Testis (tissue), 3 donors: ENCODE results near the gene LRRC47. TPM values are rescaled to one million over a fixed set of nuclear protein-coding genes. Genes with fewer than 3 reads are reported as not detected.

ENCODE experiments used
- DNase-seq: peaks from one replicate; pipeline ENCODE4 v3.0.0-alpha.2; 2019
- H3K27ac ChIP-seq, 2 donors: fragments of 200-600 bp; sonication (generic); one replicate each; pipeline ENCODE4 v1.5.1; 2019
- H3K27me3 ChIP-seq: fragments of 200-600 bp; sonication (generic); one replicate; pipeline ENCODE4 v1.5.1; 2019
- H3K36me3 ChIP-seq: fragments of 200-600 bp; sonication (generic); one replicate; pipeline ENCODE4 v1.5.1; 2017; ENCODE audit warnings: low read depth; ENCODE audit errors: missing control alignments
- H3K4me1 ChIP-seq: fragments of 200-600 bp; sonication (generic); one replicate; pipeline ENCODE4 v1.5.1; 2019
- H3K4me3 ChIP-seq, 2 donors: fragments of 200-600 bp; sonication (generic); one replicate each; pipeline ENCODE4 v1.5.1; 2017 to 2019
- H3K9me3 ChIP-seq: fragments of 200-600 bp; sonication (generic); one replicate; pipeline ENCODE4 v1.5.1; 2017
- POLR2A ChIP-seq: fragments of 450-650 bp; IDR thresholded peaks from one replicate; pipeline ENCODE4 v1.6.1; 2017; ENCODE audit warnings: antibody characterized with exemption, mild to moderate bottlenecking, moderate library complexity
- WGBS, 2 donors: methylation state at CpG; one replicate each; pipeline ENCODE4 v1.1.5; 2018; 5-methylcytosine and 5-hydroxymethylcytosine counted together
- intact Hi-C: fragments of 100-400 bp; cut with DNase I; formaldehyde crosslinking; loops from one replicate; pipeline ENCODE4 v1.15.1; 2023; ENCODE audit warnings: low total_unique reads
- polyA plus RNA-seq: library from polyadenylated mRNA; stranded (reverse); fragments of 350-450 nt; fragmentation: Illumina TruSeq; extraction: RNeasy Lipid Tissue Mini Kit (QIAGEN cat#74804); gene quantifications from one replicate; pipeline ENCODE4 v1.2.3, GENCODE V29; 2014; ENCODE audit warnings: low read depth, low replicate concordance; ENCODE audit not compliant: insufficient read depth
- total RNA-seq, 2 donors: library from RNA; depleted of rRNA; stranded (reverse); fragments of >200 nt; gene quantifications; one replicate each; pipeline ENCODE4 v1.2.3, GENCODE V29; 2016
- TF ChIP-seq, protein P1 (sequence below), 3 experiments: fragments of 450-650 bp in 2 of 3; fragments of 200-600 bp in 1 of 3; sonication (generic) in 1 of 3; IDR thresholded peaks; one replicate each; pipeline ENCODE4 v1.5.1; 2016 to 2019; ENCODE audit warnings: antibody characterized with exemption in 3 of 3, mild to moderate bottlenecking in 2 of 3, moderate library complexity in 1 of 3

Gene LRRC47
- total and polyA plus RNA-seq, 3 donors from 2014 or later: 27.6 to 46.6 (median 45.9) TPM

DNA sequence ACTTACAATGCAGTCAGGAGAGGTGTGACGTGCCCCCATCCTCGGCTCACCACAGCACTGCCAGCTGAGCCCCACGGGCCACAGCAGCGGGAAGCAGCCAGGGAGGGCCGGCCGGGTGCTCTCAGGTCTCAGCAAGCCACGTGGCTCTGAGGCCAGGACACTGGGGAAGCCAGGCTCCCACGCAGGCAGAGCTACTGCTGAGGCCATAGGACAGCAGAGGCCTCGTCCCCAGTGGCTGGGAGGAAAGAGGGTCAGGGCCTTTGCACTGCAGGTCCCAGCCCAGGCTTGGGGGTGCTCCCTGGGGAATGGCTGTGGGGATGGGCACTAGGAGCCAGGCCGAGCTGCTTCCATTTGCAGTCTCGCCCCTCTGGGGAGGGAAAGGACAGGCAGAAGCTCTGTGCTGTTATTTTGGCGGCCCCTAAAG is 5.8 kb downstream of the LRRC47 start:
- Histone ChIP-seq H3K4me1 (peaks cover 26% of the 10 kb centered on the region), H3K27ac (no peak overlapping the region), H3K9me3 (no peaks in the 10 kb centered on the region), H3K36me3 (no peaks in the 10 kb centered on the region), H3K4me3 (no peak overlapping the region), H3K27me3 (no peaks in the 10 kb centered on the region)
- intact Hi-C loops: no loop called here
- DNase-seq: no peak
- 44 to 51% methylated on average over 6 to 9 of the region's 12 CpGs for WGBS, 2 donors
- TF ChIP-seq, protein P1, sequence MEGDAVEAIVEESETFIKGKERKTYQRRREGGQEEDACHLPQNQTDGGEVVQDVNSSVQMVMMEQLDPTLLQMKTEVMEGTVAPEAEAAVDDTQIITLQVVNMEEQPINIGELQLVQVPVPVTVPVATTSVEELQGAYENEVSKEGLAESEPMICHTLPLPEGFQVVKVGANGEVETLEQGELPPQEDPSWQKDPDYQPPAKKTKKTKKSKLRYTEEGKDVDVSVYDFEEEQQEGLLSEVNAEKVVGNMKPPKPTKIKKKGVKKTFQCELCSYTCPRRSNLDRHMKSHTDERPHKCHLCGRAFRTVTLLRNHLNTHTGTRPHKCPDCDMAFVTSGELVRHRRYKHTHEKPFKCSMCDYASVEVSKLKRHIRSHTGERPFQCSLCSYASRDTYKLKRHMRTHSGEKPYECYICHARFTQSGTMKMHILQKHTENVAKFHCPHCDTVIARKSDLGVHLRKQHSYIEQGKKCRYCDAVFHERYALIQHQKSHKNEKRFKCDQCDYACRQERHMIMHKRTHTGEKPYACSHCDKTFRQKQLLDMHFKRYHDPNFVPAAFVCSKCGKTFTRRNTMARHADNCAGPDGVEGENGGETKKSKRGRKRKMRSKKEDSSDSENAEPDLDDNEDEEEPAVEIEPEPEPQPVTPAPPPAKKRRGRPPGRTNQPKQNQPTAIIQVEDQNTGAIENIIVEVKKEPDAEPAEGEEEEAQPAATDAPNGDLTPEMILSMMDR (IDR thresholded peaks at IDR 0.05): no peak
- no peak for TF ChIP-seq POLR2A

DNA sequence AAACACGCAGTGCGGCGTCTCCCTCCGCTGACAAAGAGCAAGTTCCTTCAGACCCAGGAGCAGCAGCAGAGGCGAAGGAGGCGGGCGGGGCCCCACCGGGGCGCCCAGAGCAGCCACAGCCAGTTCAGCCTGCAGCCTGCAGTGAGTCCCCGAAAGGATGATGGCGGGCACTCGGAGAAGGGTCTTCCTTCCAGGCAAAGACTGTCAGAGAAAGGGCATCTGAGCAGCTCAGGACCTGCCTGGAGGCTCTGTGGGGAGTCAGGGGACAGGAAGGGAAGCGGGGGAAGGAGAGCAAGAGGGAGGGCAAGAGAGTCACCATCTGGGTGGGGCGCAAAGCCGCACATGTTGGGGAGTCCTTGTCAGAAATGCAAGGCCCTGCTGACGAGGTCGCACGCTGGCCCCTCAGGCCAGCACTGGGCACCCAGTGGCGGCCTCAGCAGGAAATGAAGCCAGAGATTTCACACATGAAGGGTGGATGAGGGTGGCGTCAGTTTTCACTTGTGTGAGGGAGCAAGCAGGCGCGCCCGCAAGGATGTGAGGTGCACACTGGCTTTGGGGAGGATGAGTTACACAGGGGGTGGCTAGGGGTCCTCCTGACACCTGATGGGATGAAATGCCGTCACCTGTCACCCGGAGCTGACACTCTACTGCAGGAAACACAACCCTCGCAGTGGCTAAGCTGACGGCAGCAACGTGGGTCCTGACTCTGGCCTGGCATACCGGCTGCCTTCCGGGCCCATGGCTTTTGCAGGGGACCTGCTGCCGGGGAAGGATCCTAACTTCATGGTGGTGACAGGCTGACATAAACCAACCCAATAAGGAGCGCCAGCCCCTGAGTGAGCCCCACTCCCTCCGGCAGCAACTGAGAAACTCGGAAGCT is 6.6 kb downstream of the LRRC47 start:
- Histone ChIP-seq H3K27me3 (no peaks in the 10 kb centered on the region), H3K4me3 (no peak overlapping the region), H3K27ac (no peak overlapping the region), H3K36me3 (no peaks in the 10 kb centered on the region), H3K9me3 (no peaks in the 10 kb centered on the region), H3K4me1 (peaks cover 20% of the 10 kb centered on the region)
- DNase-seq: no peak
- TF ChIP-seq POLR2A: no peak
- TF ChIP-seq, protein P1 (IDR thresholded peaks at IDR 0.05): no peak
- intact Hi-C loops: no loop called here
- 87 to 94% methylated on average over 21 to 34 of the region's 34 CpGs for WGBS, 2 donors

DNA sequence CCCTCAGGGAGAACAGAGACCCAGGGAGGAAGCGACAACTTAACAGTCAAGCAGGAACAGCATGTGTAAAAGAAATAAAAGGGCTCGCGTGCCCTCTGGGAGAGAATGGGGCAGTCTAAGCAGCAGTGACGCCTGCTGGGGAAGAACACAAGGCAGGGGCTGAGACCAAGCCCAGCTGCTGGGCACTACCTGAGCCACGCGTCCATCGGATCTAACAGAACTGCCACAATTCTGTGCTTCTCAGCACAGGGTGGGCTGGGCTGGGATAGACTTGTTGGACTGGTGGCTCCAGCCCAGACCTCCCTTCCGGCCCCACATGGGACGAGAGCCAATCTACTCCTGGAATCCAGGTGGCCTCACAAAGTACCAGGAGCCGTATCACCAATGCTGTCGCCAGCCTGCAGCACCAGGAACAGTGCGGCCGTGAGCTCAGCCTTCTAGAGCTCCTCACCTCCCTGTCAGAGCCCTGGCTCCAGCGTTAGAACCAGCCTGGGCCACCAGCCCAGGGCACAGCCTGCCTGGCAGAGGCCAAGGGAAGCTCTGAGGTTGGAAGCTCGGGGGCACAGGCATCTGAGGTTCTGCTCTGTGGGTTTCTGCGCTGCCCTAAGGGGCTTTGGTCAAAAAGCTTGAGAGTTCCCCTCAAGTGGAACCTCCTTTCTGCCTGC is 7.4 kb downstream of the LRRC47 start:
- intact Hi-C loops: no loop called here
- TF ChIP-seq POLR2A: no peak
- TF ChIP-seq, protein P1 (IDR thresholded peaks at IDR 0.05): no peak
- H3K27me3 ChIP-seq: no peaks in the 10 kb centered on the region
- WGBS, 2 donors: 81 to 93% methylated on average over 12 to 16 of the region's 16 CpGs
- no peaks in the 10 kb centered on the region for H3K36me3 ChIP-seq
- H3K27ac ChIP-seq: no peak overlapping the region
- DNase-seq: no peak
- H3K4me1 ChIP-seq: peaks cover 13% of the 10 kb centered on the region
- no peak overlapping the region for H3K4me3 ChIP-seq
- no peaks in the 10 kb centered on the region for H3K9me3 ChIP-seq

DNA sequence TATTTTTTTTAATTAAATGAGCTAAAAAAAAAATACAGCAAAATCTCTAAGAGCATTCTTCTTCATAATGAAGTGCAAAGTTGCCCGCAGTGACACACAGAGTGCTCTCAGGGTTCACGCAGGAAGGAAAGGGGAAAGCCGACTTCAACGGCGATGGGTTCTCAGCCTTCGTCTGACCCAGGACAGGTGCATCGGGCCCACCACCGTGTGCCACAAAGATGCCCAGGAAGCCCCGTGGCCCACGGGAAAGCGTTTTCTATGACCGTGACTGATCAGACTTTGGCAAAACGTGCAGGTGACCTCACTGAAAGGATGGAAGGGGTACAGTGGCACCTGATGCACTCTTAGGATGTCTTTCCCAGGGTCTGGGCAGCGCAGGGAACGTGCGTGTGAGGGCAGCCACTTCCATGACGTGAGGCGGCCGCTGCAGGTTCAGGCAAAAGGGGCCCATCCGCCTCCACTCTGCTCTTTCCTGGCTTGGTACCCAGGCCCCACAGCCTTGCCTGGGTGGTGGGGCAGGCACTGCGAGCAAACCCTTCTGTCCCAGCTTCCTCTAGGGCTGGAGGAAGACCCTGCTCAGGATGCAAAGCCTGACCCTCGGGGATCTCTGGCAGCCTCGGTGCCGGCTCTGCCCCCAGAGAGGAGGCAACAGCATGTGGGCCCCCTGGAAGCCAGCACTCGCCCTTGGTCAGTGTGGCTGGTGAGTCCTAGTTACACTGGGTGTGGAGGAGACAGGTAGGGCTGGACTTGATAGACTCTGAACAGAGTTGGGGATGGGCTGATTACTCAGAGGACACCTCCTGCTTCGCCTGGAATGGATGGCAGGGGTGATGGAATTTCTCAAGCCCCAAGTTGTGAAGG is 8.3 kb downstream of the LRRC47 start:
- WGBS, 2 donors: 92 to 94% methylated on average over 20 to 26 of the region's 26 CpGs

More for the DNA sequence above, 8.3 kb downstream of the LRRC47 start:
- Histone ChIP-seq H3K4me1 (peaks cover 5% of the 10 kb centered on the region), H3K9me3 (no peaks in the 10 kb centered on the region), H3K36me3 (no peaks in the 10 kb centered on the region), H3K27me3 (no peaks in the 10 kb centered on the region), H3K27ac (no peak overlapping the region), H3K4me3 (no peak overlapping the region)
- TF ChIP-seq, protein P1 (IDR thresholded peaks at IDR 0.05): no peak
- TF ChIP-seq POLR2A: no peak
- no peak for DNase-seq
- intact Hi-C loops: no loop called here
